Measurements from ENCODE around the gene PRRC2A. TPM values are rescaled to one million over a fixed set of nuclear protein-coding genes. Genes with fewer than 3 reads are reported as not detected.

Gene PRRC2A
- total RNA-seq, 1 donor from 2014 or later, result 74.6 TPM

DNA sequence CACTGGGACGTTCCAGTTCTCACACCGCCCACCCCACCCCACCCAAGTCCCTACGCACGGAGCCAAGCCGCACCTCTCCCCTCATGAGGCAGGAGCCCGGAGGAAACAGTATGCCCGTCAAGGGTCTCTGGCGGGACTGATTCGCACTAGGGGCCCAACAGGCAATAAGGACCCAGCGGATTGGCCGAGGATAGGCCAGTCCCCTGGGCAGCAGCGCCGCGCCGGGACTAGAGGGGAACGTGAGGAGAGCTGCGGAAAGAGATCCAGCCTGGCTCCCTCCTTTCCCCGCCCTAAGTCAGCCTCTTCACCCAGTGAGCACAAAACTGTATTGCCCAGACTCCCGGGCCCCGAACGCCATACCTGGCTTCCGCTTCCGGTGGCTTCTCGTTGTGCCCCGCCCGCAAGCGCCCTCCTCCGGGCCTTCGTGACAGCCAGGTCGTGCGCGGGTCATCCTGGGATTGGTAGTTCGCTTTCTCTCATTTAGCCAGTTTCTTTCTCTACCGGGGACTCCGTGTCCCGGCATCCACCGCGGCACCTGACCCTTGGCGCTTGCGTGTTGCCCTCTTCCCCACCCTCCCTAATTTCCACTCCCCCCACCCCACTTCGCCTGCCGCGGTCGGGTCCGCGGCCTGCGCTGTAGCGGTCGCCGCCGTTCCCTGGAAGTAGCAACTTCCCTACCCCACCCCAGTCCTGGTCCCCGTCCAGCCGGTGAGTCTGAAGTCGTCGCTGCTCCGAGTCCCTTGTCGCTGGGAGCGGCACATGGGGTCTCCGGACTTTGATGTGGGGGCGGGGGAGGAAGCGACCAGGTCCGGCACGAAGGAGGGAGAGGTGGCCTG, 45.2 kb downstream of the PRRC2A start, which contains the start of gene CSNK2B:
Gene CSNK2B, plus strand, starts transcription at position 580 of the 836 bp plus-strand sequence. CDS start 752 bp downstream, outside the sequence.
- Histone ChIP-seq H3K4me3 (peak within 1 kb of the TSS; percentile 79 to 95), H3K27ac (peak within 1 kb of the TSS; percentile 95), H3K4me1 (peaks cover 59% of the 10 kb centered on the region), H3K27me3 (no peaks in the 10 kb centered on the region), H3K36me3 (peaks cover 0 to 48% of the 10 kb centered on the region in 2 donors), H3K9me3 (no peaks in the 10 kb centered on the region)
- TF ChIP-seq, protein P1, sequence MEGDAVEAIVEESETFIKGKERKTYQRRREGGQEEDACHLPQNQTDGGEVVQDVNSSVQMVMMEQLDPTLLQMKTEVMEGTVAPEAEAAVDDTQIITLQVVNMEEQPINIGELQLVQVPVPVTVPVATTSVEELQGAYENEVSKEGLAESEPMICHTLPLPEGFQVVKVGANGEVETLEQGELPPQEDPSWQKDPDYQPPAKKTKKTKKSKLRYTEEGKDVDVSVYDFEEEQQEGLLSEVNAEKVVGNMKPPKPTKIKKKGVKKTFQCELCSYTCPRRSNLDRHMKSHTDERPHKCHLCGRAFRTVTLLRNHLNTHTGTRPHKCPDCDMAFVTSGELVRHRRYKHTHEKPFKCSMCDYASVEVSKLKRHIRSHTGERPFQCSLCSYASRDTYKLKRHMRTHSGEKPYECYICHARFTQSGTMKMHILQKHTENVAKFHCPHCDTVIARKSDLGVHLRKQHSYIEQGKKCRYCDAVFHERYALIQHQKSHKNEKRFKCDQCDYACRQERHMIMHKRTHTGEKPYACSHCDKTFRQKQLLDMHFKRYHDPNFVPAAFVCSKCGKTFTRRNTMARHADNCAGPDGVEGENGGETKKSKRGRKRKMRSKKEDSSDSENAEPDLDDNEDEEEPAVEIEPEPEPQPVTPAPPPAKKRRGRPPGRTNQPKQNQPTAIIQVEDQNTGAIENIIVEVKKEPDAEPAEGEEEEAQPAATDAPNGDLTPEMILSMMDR (IDR thresholded peaks at IDR 0.05), result no peak
- peak; percentile 73 to 83 for TF ChIP-seq POLR2A (IDR thresholded peaks at IDR 0.05)
- TF ChIP-seq POLR2AphosphoS5 (IDR thresholded peaks at IDR 0.05; ENCODE audit: insufficient read depth in 1 of 2, low read depth in 1 of 2), result peak; percentile 94 to 97
- intact Hi-C loops (cut with DNase I), result no loop called here
- peak in 1 of 2 donors; percentile 99 for DNase-seq (ENCODE audit: extremely low spot score in 2 of 2)

DNA sequence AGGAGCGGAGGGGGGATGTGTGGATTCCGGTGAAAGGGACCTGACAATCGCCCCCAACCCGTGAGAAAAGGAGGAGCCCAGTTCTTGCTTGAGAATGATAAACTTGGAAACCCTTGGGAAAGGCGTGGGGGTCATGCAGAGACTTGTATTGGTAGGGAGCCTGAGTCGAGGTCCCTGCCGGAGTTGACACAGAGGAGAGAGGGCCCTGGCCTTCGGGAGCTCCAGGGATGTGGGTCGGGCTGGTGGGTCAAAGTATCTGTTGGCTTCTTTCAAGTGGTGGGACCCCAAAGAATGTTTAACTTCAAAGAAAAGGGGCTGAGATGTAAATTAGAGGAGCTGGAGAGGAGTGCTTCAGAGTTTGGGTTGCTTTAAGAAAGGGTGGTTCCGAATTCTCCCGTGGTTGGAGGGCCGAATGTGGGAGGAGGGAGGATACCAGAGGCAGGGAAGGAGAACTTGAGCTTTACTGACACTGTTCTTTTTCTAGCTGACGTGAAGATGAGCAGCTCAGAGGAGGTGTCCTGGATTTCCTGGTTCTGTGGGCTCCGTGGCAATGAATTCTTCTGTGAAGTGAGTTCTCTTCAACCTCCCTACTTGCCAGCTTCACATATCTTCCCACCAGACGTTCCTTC, 45.9 kb downstream of the PRRC2A start:
- TF ChIP-seq, protein P1 (IDR thresholded peaks at IDR 0.05), result no peak
- TF ChIP-seq POLR2AphosphoS5 (IDR thresholded peaks at IDR 0.05; ENCODE audit: insufficient read depth in 1 of 2, low read depth in 1 of 2) (no peak), POLR2A (IDR thresholded peaks at IDR 0.05) (no peak)
- DNase-seq (ENCODE audit: extremely low spot score in 2 of 2), result no peak
- Histone ChIP-seq H3K4me3 (peak overlapping the region; percentile 79 to 95), H3K36me3 (peaks cover 0 to 55% of the 10 kb centered on the region in 2 donors), H3K4me1 (peaks cover 51% of the 10 kb centered on the region), H3K9me3 (no peaks in the 10 kb centered on the region), H3K27me3 (no peaks in the 10 kb centered on the region), H3K27ac (peak overlapping the region; percentile 95)
- intact Hi-C loops (cut with DNase I), result no loop called here

DNA sequence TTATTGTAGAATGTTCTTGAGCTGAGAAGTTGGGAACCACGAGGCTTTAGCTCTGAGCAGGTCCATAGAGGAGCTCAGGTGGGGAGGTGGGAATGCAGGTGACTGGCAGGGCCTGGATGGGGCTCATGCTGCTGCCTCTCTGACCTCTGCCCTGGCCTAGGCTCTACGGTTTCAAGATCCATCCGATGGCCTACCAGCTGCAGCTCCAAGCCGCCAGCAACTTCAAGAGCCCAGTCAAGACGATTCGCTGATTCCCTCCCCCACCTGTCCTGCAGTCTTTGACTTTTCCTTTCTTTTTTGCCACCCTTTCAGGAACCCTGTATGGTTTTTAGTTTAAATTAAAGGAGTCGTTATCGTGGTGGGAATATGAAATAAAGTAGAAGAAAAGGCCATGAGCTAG, 49.2 kb downstream of the PRRC2A start, which contains the start of gene LY6G5B:
Gene LY6G5B, plus strand, starts transcription at position 301 of the 400 bp plus-strand sequence. CDS start 975 bp downstream, outside the sequence.
- Histone ChIP-seq H3K4me3 (no peak within 1 kb of the TSS), H3K36me3 (peaks cover 3 to 67% of the 10 kb centered on the region in 2 donors), H3K27ac (no peak within 1 kb of the TSS), H3K27me3 (no peaks in the 10 kb centered on the region), H3K9me3 (no peaks in the 10 kb centered on the region), H3K4me1 (peaks cover 24% of the 10 kb centered on the region)
- intact Hi-C loops (cut with DNase I), result loop anchor here (2.0 to 10.0 kb wide), 2 partner anchors 31 to 285 kb away; partner anchors contain the start of genes NELFE and SKIC2
- TF ChIP-seq, protein P1 (IDR thresholded peaks at IDR 0.05), result no peak
- TF ChIP-seq POLR2A (IDR thresholded peaks at IDR 0.05), result no peak
- no peak for TF ChIP-seq POLR2AphosphoS5 (IDR thresholded peaks at IDR 0.05; ENCODE audit: insufficient read depth in 1 of 2, low read depth in 1 of 2)
- DNase-seq (ENCODE audit: extremely low spot score in 2 of 2), result no peak

DNA sequence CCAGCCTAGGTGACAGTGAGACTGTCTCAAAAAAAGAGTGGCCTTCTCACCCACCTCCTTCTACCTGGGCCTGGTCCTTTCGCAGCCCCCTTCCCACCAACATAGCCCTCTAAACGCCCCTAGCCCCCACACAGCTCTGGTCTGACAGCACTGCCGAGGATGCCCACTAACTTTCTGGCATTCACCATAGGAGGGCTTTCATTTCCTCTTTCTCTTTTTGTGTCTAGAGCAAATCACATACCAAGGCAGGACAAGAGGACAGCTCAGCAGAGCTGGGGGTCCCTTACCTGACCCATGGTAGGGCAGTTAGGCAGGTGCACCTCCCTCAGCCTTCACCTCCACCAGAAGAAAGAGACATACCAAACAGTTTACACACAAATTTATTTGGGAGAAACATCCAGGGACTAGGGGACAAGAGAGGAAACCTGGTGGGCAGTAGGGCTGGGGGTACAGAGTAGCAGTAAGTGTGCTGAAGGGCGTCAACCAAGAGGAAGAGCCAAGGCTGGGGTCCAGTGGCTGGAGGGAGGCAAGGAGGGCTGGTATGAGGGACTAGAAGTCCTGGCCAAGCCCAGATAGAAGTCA, 55.9 kb downstream of the PRRC2A start:
- H3K27ac ChIP-seq, result no peak overlapping the region
- peaks cover 3 to 20% of the 10 kb centered on the region in 2 donors for H3K36me3 ChIP-seq
- no peak overlapping the region for H3K4me3 ChIP-seq
- TF ChIP-seq, protein P1 (IDR thresholded peaks at IDR 0.05), result no peak
- TF ChIP-seq POLR2AphosphoS5 (IDR thresholded peaks at IDR 0.05; ENCODE audit: insufficient read depth in 1 of 2, low read depth in 1 of 2), result no peak
- TF ChIP-seq POLR2A (IDR thresholded peaks at IDR 0.05), result no peak
- H3K4me1 ChIP-seq, result peaks cover 11% of the 10 kb centered on the region
- H3K27me3 ChIP-seq, result no peaks in the 10 kb centered on the region
- intact Hi-C loops (cut with DNase I), result loop anchor here (10.0 kb wide), 1 partner anchor 278 kb away; the partner anchor contains the start of genes NELFE and SKIC2
- H3K9me3 ChIP-seq, result no peaks in the 10 kb centered on the region
- DNase-seq (ENCODE audit: extremely low spot score in 2 of 2), result no peak
